HepG2 (cell line): ENCODE measurements around the gene ARL14EPL. TPM values are rescaled to one million over a fixed set of nuclear protein-coding genes. Genes with fewer than 3 reads are reported as not detected.
A peak's percentile ranks its signal among the peaks of the same experiment; 100 is the strongest.

Source experiments
- ARNT2 ChIP-seq: sonication (generic); formaldehyde crosslinking; IDR thresholded peaks from 2 replicates; pipeline ENCODE4 v1.8.0; 2022; ENCODE audit warnings: mild to moderate bottlenecking, low read depth, missing genetic modification reagents, moderate library complexity
- BRD4 ChIP-seq: sonication (generic); formaldehyde crosslinking; IDR thresholded peaks from 2 replicates; pipeline ENCODE4 v1.4.0; 2020; ENCODE audit warnings: missing genetic modification reagents
- GLI4 ChIP-seq: sonication (generic); formaldehyde crosslinking; IDR thresholded peaks from 2 replicates; pipeline ENCODE4 v1.5.1; 2020; ENCODE audit warnings: missing genetic modification reagents, mild to moderate bottlenecking, moderate library complexity, borderline replicate concordance
- HCFC1 ChIP-seq: fragments of 150-350 bp; IDR thresholded peaks from 2 replicates; pipeline ENCODE4 v1.6.1; 2014; ENCODE audit warnings: low read depth, low read length
- HOXA3 ChIP-seq: sonication (generic); formaldehyde crosslinking; IDR thresholded peaks from 2 replicates; pipeline ENCODE4 v1.5.0; 2020; ENCODE audit warnings: missing genetic modification reagents
- ISX ChIP-seq: sonication (generic); formaldehyde crosslinking; conservative IDR thresholded peaks from 2 replicates; pipeline ENCODE4 v1.5.0; 2020; ENCODE audit warnings: missing genetic modification reagents
- KIAA2018 ChIP-seq: sonication (generic); formaldehyde crosslinking; IDR thresholded peaks from 2 replicates; pipeline ENCODE4 v1.5.0; 2020; ENCODE audit warnings: mild to moderate bottlenecking, missing genetic modification reagents, borderline replicate concordance
- MIER2 ChIP-seq: IDR thresholded peaks from 2 replicates; pipeline ENCODE4 v1.6.1; 2016; ENCODE audit warnings: missing biosample characterization, missing genetic modification reagents
- MXD3 ChIP-seq: IDR thresholded peaks from 2 replicates; pipeline ENCODE4 v1.6.1; 2016; ENCODE audit warnings: mild to moderate bottlenecking, missing biosample characterization, missing genetic modification reagents
- NONO ChIP-seq, 2 experiments: fragments of 450-650 bp in 1 of 2; sonication (generic) in 1 of 2; formaldehyde crosslinking in 1 of 2; IDR thresholded peaks in 1 of 2; conservative IDR thresholded peaks in 1 of 2; 2 replicates each; pipeline versions ENCODE4 v1.6.1 to v1.8.0; 2017 to 2022; ENCODE audit warnings: mild to moderate bottlenecking in 1 of 2, missing genetic modification reagents in 1 of 2, moderate library complexity in 1 of 2
- NR2F1 ChIP-seq, 2 experiments: fragments of 450-650 bp in 1 of 2; formaldehyde crosslinking in 1 of 2; IDR thresholded peaks; 2 replicates each; pipeline versions ENCODE4 v1.5.0 to v1.6.1; 2016 to 2020; ENCODE audit warnings: mild to moderate bottlenecking in 1 of 2, missing compliant biosample characterization in 1 of 2, missing genetic modification reagents in 1 of 2, moderate library complexity in 1 of 2
- PPARG ChIP-seq: conservative IDR thresholded peaks from 2 replicates; pipeline ENCODE4 v1.6.1; 2016; ENCODE audit warnings: missing biosample characterization, missing genetic modification reagents
- SYNCRIP ChIP-seq: fragments of 200-400 bp; formaldehyde crosslinking; IDR thresholded peaks from 2 replicates; pipeline ENCODE4 v1.6.1; 2018; ENCODE audit warnings: mild to moderate bottlenecking, low read depth, low read length; ENCODE audit not compliant: insufficient read depth
- TGIF2 ChIP-seq: IDR thresholded peaks from 2 replicates; pipeline ENCODE4 v1.6.1; 2016; ENCODE audit warnings: control low read depth, missing compliant biosample characterization
- ZFX ChIP-seq: sonication (generic); formaldehyde crosslinking; IDR thresholded peaks from 2 replicates; pipeline ENCODE4 v1.4.0; 2020; ENCODE audit warnings: mild to moderate bottlenecking, low read depth, missing genetic modification reagents, moderate library complexity
- ZNF232 ChIP-seq: sonication (generic); formaldehyde crosslinking; IDR thresholded peaks from 2 replicates; pipeline ENCODE4 v1.4.0; 2020; ENCODE audit warnings: missing genetic modification reagents, borderline replicate concordance
- ZNF343 ChIP-seq: sonication (generic); formaldehyde crosslinking; IDR thresholded peaks from 2 replicates; pipeline ENCODE4 v1.4.0; 2020; ENCODE audit warnings: mild to moderate bottlenecking, missing genetic modification reagents
- ZNF724P ChIP-seq: sonication (generic); formaldehyde crosslinking; IDR thresholded peaks from 2 replicates; pipeline ENCODE4 v1.8.0; 2022; ENCODE audit warnings: missing genetic modification reagents, borderline replicate concordance
- ZNF839 ChIP-seq: sonication (generic); formaldehyde crosslinking; IDR thresholded peaks from 2 replicates; pipeline ENCODE4 v1.4.0; 2020; ENCODE audit warnings: missing genetic modification reagents, mild to moderate bottlenecking, borderline replicate concordance
- polyA plus RNA-seq, 8 experiments: library from polyadenylated mRNA; depleted of rRNA in 3 of 8; stranded (reverse) in 7 of 8; unstranded in 1 of 8; fragments of >200 nt; fragmentation: Illumina TruSeq in 4 of 8; extraction: Trizol in 4 of 8; gene quantifications; 2 replicates each; pipeline versions ENCODE4 v1.2.1 to v1.2.3, GENCODE V29; 2011 to 2016; ENCODE audit warnings: low read depth in 4 of 8, missing spikeins in 1 of 8, mixed read lengths in 1 of 8; ENCODE audit not compliant: insufficient read depth in 1 of 8
- total RNA-seq, 5 experiments: library from RNA; depleted of rRNA; stranded (reverse); fragments of >200 nt; fragmentation: Illumina TruSeq; extraction: Trizol; gene quantifications; 2 replicates each; pipeline ENCODE4 v1.2.3, GENCODE V29; 2016; ENCODE audit warnings: low read depth in 1 of 5

Gene ARL14EPL
- total and polyA plus RNA-seq, 2 of the 13 experiments (the other 11 are each of a cell fraction or from before 2014, with no cell fraction given): not detected

GRCh38 chr5:116084871-116085715 lies 52.8 kb downstream of the ARL14EPL start, which contains the start of gene COMMD10 (continued):
- TF ChIP-seq KIAA2018 (no peak), BRD4 (CRISPR knock-in tag) (peak; percentile 71; the same call in 1 of the 2 replicates), ZNF839 (0 out of 2 replicates have a peak, but pooled peaks have one; percentile 72), NONO (IDR thresholded peaks at IDR 0.05) (no peak), NONO (CRISPR knock-in tag; conservative IDR thresholded peaks at IDR 0.05) (peak; percentile 77; the same call in 1 of the 2 replicates), ZFX (CRISPR knock-in tag) (peak; percentile 82), HCFC1 (0 out of 2 replicates have a peak, but pooled peaks have one; percentile 27), MXD3 (peak; percentile 58; the same call in 1 of the 2 replicates), SYNCRIP (no peak), ZNF232 (CRISPR knock-in tag) (peak; percentile 66; the same call in 1 of the 2 replicates), PPARG (no peak; the same call in 1 of the 2 replicates), ZNF343 (peak; percentile 53; the same call in 1 of the 2 replicates), HOXA3 (CRISPR knock-in tag) (peak; percentile 81), ISX (CRISPR knock-in tag) (peak; percentile 76; the same call in 1 of the 2 replicates), ARNT2 (no peak; the same call in 1 of the 2 replicates), TGIF2 (CRISPR knock-in tag) (peak; percentile 42; the same call in 1 of the 2 replicates), MIER2 (CRISPR knock-in tag) (no peak), NR2F1 (CRISPR knock-in tag; IDR thresholded peaks at IDR 0.05) (no peak), GLI4 (CRISPR knock-in tag) (no peak; the same call in 1 of the 2 replicates), ZNF724P (CRISPR knock-in tag) (peak; percentile 75; the same call in 1 of the 2 replicates)
